Thyroid gland (tissue), 4 donors: ENCODE measurements around the gene ATXN1L. TPM values are rescaled to one million over a fixed set of nuclear protein-coding genes. Genes with fewer than 3 reads are reported as not detected.

Source experiments
- DNase-seq, 2 donors: peaks; one replicate each; pipeline ENCODE4 v3.0.0-alpha.2; 2019
- H3K27ac ChIP-seq, 3 donors: fragments of 200-600 bp; sonication (generic); 1 replicate in 2 of 3; 2 replicates in 1 of 3; pipeline ENCODE4 v1.5.1; 2016 to 2019; ENCODE audit warnings: mild to moderate bottlenecking in 1 of 3, moderate library complexity in 1 of 3
- H3K27me3 ChIP-seq: fragments of 200-600 bp; sonication (generic); one replicate; pipeline ENCODE4 v1.5.1; 2019
- H3K36me3 ChIP-seq, 2 donors: fragments of 200-600 bp; sonication (generic); one replicate each; pipeline ENCODE4 v1.5.1; 2016 to 2019
- H3K4me1 ChIP-seq, 2 donors: fragments of 200-600 bp; sonication (generic); one replicate each; pipeline ENCODE4 v1.5.1; 2017 to 2019
- H3K4me3 ChIP-seq, 3 donors: fragments of 200-600 bp; sonication (generic); replicated peaks in 1 of 3; 1 replicate in 2 of 3; 2 replicates in 1 of 3; pipeline ENCODE4 v1.5.1; 2016; ENCODE audit warnings: mild to moderate bottlenecking in 1 of 3
- H3K9me3 ChIP-seq: fragments of 200-600 bp; sonication (generic); one replicate; pipeline ENCODE4 v1.5.1; 2017
- POLR2A ChIP-seq, 2 donors: fragments of 450-650 bp; IDR thresholded peaks; one replicate each; pipeline ENCODE4 v1.6.1; 2017; ENCODE audit warnings: antibody characterized with exemption in 2 of 2, mild to moderate bottlenecking in 2 of 2, moderate library complexity in 1 of 2
- WGBS, 2 donors: methylation state at CpG; one replicate each; pipeline ENCODE4 v1.1.5; 2017; 5-methylcytosine and 5-hydroxymethylcytosine counted together
- intact Hi-C: fragments of 100-400 bp; cut with DNase I; formaldehyde crosslinking; loops from one replicate; pipeline ENCODE4 v1.15.1; 2023
- total RNA-seq, 4 donors: library from RNA; depleted of rRNA; stranded (reverse); fragments of >200 nt; gene quantifications; one replicate each; pipeline ENCODE4 v1.2.3, GENCODE V29; 2016
- TF ChIP-seq, protein P1 (sequence below), 6 experiments: fragments of 200-600 bp in 3 of 6; fragments of 450-650 bp in 3 of 6; sonication (generic) in 3 of 6; IDR thresholded peaks; one replicate each; pipeline ENCODE4 v1.5.1; 2016 to 2019; ENCODE audit warnings: antibody characterized with exemption in 6 of 6, mild to moderate bottlenecking in 2 of 6, inconsistent platforms in 1 of 6, moderate library complexity in 1 of 6

ATXN1L gene, protein sequence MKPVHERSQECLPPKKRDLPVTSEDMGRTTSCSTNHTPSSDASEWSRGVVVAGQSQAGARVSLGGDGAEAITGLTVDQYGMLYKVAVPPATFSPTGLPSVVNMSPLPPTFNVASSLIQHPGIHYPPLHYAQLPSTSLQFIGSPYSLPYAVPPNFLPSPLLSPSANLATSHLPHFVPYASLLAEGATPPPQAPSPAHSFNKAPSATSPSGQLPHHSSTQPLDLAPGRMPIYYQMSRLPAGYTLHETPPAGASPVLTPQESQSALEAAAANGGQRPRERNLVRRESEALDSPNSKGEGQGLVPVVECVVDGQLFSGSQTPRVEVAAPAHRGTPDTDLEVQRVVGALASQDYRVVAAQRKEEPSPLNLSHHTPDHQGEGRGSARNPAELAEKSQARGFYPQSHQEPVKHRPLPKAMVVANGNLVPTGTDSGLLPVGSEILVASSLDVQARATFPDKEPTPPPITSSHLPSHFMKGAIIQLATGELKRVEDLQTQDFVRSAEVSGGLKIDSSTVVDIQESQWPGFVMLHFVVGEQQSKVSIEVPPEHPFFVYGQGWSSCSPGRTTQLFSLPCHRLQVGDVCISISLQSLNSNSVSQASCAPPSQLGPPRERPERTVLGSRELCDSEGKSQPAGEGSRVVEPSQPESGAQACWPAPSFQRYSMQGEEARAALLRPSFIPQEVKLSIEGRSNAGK
- total RNA-seq = 10 to 100 TPM; 23.2 to 39.4 (median 27.1) TPM

GRCh38 chr16:71845639-71846430, at the start of gene ATXN1L:
Gene ATXN1L (plus strand): TSS chr16:71845976. CDS start chr16:71849741, 3,765 bp downstream.
- DNase-seq = peak; percentile 88 to 91
- intact Hi-C loops = no loop called here
- 0 to 1% methylated on average over 23 to 43 of the region's 62 CpGs for WGBS, 2 donors

GRCh38 chr16:71796501-71797097, 49.2 kb upstream of the ATXN1L start:
- Histone ChIP-seq H3K27ac (no peak overlapping the region), H3K27me3 (no peaks in the 10 kb centered on the region), H3K4me3 (no peak overlapping the region), H3K4me1 (peaks cover 0 to 12% of the 10 kb centered on the region in 2 donors), H3K9me3 (no peaks in the 10 kb centered on the region), H3K36me3 (no peaks in the 10 kb centered on the region)
- intact Hi-C loops = no loop called here
- no peak for DNase-seq
- TF ChIP-seq, protein P1, sequence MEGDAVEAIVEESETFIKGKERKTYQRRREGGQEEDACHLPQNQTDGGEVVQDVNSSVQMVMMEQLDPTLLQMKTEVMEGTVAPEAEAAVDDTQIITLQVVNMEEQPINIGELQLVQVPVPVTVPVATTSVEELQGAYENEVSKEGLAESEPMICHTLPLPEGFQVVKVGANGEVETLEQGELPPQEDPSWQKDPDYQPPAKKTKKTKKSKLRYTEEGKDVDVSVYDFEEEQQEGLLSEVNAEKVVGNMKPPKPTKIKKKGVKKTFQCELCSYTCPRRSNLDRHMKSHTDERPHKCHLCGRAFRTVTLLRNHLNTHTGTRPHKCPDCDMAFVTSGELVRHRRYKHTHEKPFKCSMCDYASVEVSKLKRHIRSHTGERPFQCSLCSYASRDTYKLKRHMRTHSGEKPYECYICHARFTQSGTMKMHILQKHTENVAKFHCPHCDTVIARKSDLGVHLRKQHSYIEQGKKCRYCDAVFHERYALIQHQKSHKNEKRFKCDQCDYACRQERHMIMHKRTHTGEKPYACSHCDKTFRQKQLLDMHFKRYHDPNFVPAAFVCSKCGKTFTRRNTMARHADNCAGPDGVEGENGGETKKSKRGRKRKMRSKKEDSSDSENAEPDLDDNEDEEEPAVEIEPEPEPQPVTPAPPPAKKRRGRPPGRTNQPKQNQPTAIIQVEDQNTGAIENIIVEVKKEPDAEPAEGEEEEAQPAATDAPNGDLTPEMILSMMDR (IDR thresholded peaks at IDR 0.05) = no peak
- TF ChIP-seq POLR2A (IDR thresholded peaks at IDR 0.05) = no peak
- WGBS, 2 donors = 97 to 98% methylated on average over 2 of the region's 2 CpGs

More at GRCh38 chr16:71845639-71846430, at the start of gene ATXN1L:
- H3K27me3 ChIP-seq = no peaks in the 10 kb centered on the region
- no peaks in the 10 kb centered on the region for H3K9me3 ChIP-seq
- peaks cover 11 to 12% of the 10 kb centered on the region in 2 donors for H3K4me1 ChIP-seq
- peak within 1 kb of the TSS; percentile 93 to 95 (median 94) for H3K27ac ChIP-seq
- H3K4me3 ChIP-seq = peak within 1 kb of the TSS; percentile 92 to 98 (median 98)
- TF ChIP-seq, protein P1 (IDR thresholded peaks at IDR 0.05) = peak in 1 of 6 experiments; percentile 18
- TF ChIP-seq POLR2A (IDR thresholded peaks at IDR 0.05) = peak; percentile 39 to 90
- peaks cover 17 to 25% of the 10 kb centered on the region in 2 donors for H3K36me3 ChIP-seq

DNA sequence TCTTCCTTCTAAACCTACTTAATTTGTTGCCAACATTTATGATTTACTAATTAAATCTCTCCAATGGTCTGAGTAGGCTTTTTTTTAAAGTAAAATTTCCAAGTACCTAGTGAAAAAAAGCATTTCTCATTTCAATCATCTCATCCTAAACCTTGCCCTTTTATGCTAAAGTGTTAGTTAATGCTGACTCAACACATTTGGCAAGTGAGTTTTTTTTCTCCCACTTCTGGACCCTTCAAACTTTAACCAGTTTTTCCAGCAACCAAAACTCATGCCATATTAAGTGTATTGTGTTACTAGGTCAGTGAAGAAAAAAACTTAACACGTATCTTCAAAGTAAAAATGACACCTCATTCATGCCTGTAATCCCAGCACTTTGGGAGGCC, 42.5 kb upstream of the ATXN1L start:
- no peak overlapping the region for H3K4me3 ChIP-seq
- TF ChIP-seq, protein P1 (IDR thresholded peaks at IDR 0.05) = no peak
- no peak for TF ChIP-seq POLR2A (IDR thresholded peaks at IDR 0.05)
- H3K9me3 ChIP-seq = no peaks in the 10 kb centered on the region
- WGBS, 2 donors = 45 to 59% methylated on average over 1 of the region's 1 CpG
- intact Hi-C loops = loop anchor here (10.0 kb wide), 1 partner anchor 292 kb away; the partner anchor contains the start of genes DHX38 and TXNL4B
- peaks cover 18 to 20% of the 10 kb centered on the region in 2 donors for H3K4me1 ChIP-seq
- peak overlapping the region in 1 of 3 donors; percentile 30 for H3K27ac ChIP-seq
- no peak for DNase-seq
- no peaks in the 10 kb centered on the region for H3K27me3 ChIP-seq
- no peaks in the 10 kb centered on the region for H3K36me3 ChIP-seq

DNA sequence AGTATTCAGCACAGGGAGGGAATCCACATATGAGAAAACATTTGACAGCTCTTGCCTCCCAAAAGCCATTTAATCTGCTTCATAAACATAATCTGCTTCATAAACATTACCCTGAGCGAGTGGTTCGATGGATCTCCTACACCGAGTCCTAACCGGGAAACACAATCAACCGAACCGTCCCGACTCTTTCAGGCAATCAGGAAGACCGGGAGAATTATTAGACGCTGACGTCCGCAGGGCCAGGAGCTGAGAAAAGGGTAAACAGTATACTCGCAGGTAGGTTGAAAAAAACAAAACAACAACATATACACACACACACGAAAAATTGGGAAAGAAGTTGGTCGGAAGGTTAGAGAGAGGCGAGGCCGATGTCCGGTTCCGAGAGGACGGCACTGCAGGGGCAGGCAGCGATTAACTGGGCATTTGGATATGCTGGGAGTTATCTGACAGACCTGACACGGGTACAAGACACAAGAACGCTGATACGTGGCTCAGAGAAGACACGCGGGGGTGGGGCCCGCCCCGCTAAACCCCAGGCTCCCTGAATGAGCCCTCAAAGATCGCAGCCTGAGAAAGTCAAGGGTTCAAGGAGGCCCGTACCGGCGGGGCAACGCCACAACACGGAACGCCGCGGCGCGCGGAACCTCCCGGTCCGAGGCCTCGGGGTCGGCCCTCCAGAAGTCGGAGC, 37.7 kb upstream of the ATXN1L start:
- no peaks in the 10 kb centered on the region for H3K27me3 ChIP-seq
- peaks cover 20 to 23% of the 10 kb centered on the region in 2 donors for H3K4me1 ChIP-seq
- intact Hi-C loops = loop anchor here (10.0 kb wide), 1 partner anchor 287 kb away; the partner anchor contains the start of genes DHX38 and TXNL4B
- H3K9me3 ChIP-seq = no peaks in the 10 kb centered on the region
- TF ChIP-seq POLR2A (IDR thresholded peaks at IDR 0.05) = no peak
- TF ChIP-seq, protein P1 (IDR thresholded peaks at IDR 0.05) = no peak
- peak overlapping the region; percentile 76 to 89 (median 82) for H3K4me3 ChIP-seq
- no peaks in the 10 kb centered on the region for H3K36me3 ChIP-seq
- peak; percentile 28 to 30 for DNase-seq
- H3K27ac ChIP-seq = peak overlapping the region; percentile 90 to 98 (median 96)
- 0 to 2% methylated on average over 32 to 44 of the region's 44 CpGs for WGBS, 2 donors
